K562 (cell line): ENCODE data around the gene FAM184B. TPM values are rescaled to one million over a fixed set of nuclear protein-coding genes. Genes with fewer than 3 reads are reported as not detected.

Source experiments
- ATAC-seq: fragments of 200-7000 bp; cut with Tn5 transposase; 3 replicates; pipeline ENCODE4 v1.9.1; 2020; ENCODE audit warnings: moderate library complexity
- BruUV-seq: library from RNA; stranded (reverse); fragments of 400-500 nt; replicated peaks from 2 replicates; lab custom pipeline; 2021; lab: Mats Ljungman, UMichigan
- CTCF ChIA-PET: fragments of 300-600 bp; formaldehyde crosslinking; extraction: SDS; loops from one replicate; lab custom pipeline; 2021; ENCODE audit warnings: low intra/inter-chr PET ratio; lab: Yijun Ruan, JAX
- POLR2A ChIA-PET: fragments of 300-600, 350-650 bp; sonication (Branson Sonifier 250); formaldehyde crosslinking; extraction: SDS; loops from one replicate; lab custom pipeline; 2021; ENCODE audit warnings: antibody characterized with exemption, inconsistent platforms; lab: Yijun Ruan, JAX
- DNase-seq, 4 experiments: peaks; one replicate each; pipeline versions ENCODE4 v3.0.0 to v3.0.0-alpha.2; 2011 to 2018; ENCODE audit warnings: low spot score in 3 of 4, mixed read lengths in 3 of 4; ENCODE audit errors: extremely low read depth in 1 of 4
- FAIRE-seq: peaks from 2 replicates; lab custom pipeline; 2011; peaks lifted over from hg19 to GRCh38; lab: Jason Lieb, UNC
- H2AFZ ChIP-seq: 2 replicates; pipeline ENCODE4 v1.6.0; 2011; ENCODE audit warnings: low read depth, low read length, control low read depth, inconsistent platforms
- H3K27ac ChIP-seq: fragments of 200-600 bp; 3 replicates; pipeline ENCODE4 v1.8.0; 2011; ENCODE audit warnings: low read depth, mild to moderate bottlenecking, control low read depth, inconsistent platforms, low read length, moderate library complexity, mixed read lengths; ENCODE audit errors: extremely low read depth
- H3K27me3 ChIP-seq, 2 experiments: fragments of 300-600 bp in 1 of 2; 2 replicates in 1 of 2; 3 replicates in 1 of 2; pipeline versions ENCODE4 v1.6.0 to v1.8.0; 2011; ENCODE audit warnings: inconsistent platforms in 2 of 2, low read length in 2 of 2, mild to moderate bottlenecking in 1 of 2, mixed read lengths in 1 of 2, moderate library complexity in 1 of 2; ENCODE audit not compliant: control insufficient read depth in 2 of 2, insufficient read depth in 2 of 2
- H3K36me3 ChIP-seq: fragments of 300-600 bp; 3 replicates; pipeline ENCODE4 v1.8.0; 2011; ENCODE audit warnings: mild to moderate bottlenecking, low read length, inconsistent platforms; ENCODE audit not compliant: control insufficient read depth, insufficient read depth
- H3K4me1 ChIP-seq, 2 experiments: fragments of 200-600 bp in 1 of 2; replicated peaks in 1 of 2; 2 replicates in 1 of 2; 3 replicates in 1 of 2; pipeline versions ENCODE4 v1.5.1 to v1.8.0; 2011; ENCODE audit warnings: inconsistent platforms in 2 of 2, low read length in 2 of 2, mild to moderate bottlenecking in 1 of 2, mixed read lengths in 1 of 2, moderate library complexity in 1 of 2; ENCODE audit not compliant: control insufficient read depth in 2 of 2, insufficient read depth in 2 of 2
- H3K4me2 ChIP-seq: 2 replicates; pipeline ENCODE4 v1.6.1; 2011; ENCODE audit warnings: low read length, control low read depth, inconsistent platforms, mixed read lengths; ENCODE audit not compliant: insufficient read depth
- H3K4me3 ChIP-seq: fragments of 200-600 bp; sonication (generic), shearing (Covaris generic); 2 replicates; pipeline ENCODE4 v1.5.1; 2016; ENCODE audit warnings: control low read depth, inconsistent platforms
- H3K79me2 ChIP-seq: fragments of 200-600 bp; 3 replicates; pipeline ENCODE4 v1.8.0; 2011; ENCODE audit warnings: low read length, inconsistent platforms; ENCODE audit not compliant: control insufficient read depth, insufficient read depth
- H3K9ac ChIP-seq, 2 experiments: 2 replicates each; pipeline versions ENCODE4 v1.6.0 to v1.6.1; 2011; ENCODE audit warnings: low read depth in 2 of 2, low read length in 2 of 2, control low read depth in 1 of 2, inconsistent platforms in 1 of 2, mild to moderate bottlenecking in 1 of 2, mixed read lengths in 1 of 2; ENCODE audit not compliant: insufficient read depth in 1 of 2
- H3K9me1 ChIP-seq: one replicate; pipeline ENCODE4 v1.6.0; 2011; ENCODE audit warnings: inconsistent platforms, mild to moderate bottlenecking, low read length, moderate library complexity; ENCODE audit not compliant: control insufficient read depth, insufficient read depth
- H3K9me3 ChIP-seq: replicated peaks from 2 replicates; pipeline ENCODE4 v1.5.1; 2011; ENCODE audit warnings: low read depth, low read length, inconsistent platforms; ENCODE audit not compliant: control insufficient read depth, insufficient read depth
- H4K20me1 ChIP-seq: replicated peaks from 2 replicates; pipeline ENCODE4 v1.6.1; 2011; ENCODE audit warnings: low read length, inconsistent platforms, mixed read lengths; ENCODE audit not compliant: control insufficient read depth, insufficient read depth
- C11orf30 ChIP-seq: fragments of 450-650 bp; IDR thresholded peaks from 2 replicates; pipeline ENCODE4 v1.6.1; 2016; ENCODE audit warnings: low read depth, mild to moderate bottlenecking
- DNMT1 ChIP-seq: fragments of 450-650 bp; IDR thresholded peaks from 2 replicates; pipeline ENCODE4 v1.6.1; 2016; ENCODE audit warnings: antibody characterized with exemption, mild to moderate bottlenecking
- MNT ChIP-seq, 2 experiments: fragments of 450-650 bp; conservative IDR thresholded peaks; 2 replicates each; pipeline ENCODE4 v1.6.1; 2017; ENCODE audit warnings: mild to moderate bottlenecking in 2 of 2, moderate library complexity in 2 of 2
- NCOA1 ChIP-seq: fragments of 450-650 bp; IDR thresholded peaks from 2 replicates; pipeline ENCODE4 v1.6.1; 2016; ENCODE audit warnings: low read depth
- PTBP1 ChIP-seq: fragments of 200-400 bp; formaldehyde crosslinking; IDR thresholded peaks from 2 replicates; pipeline ENCODE4 v1.6.1; 2017; ENCODE audit warnings: low read depth, low read length
- SIRT6 ChIP-seq: IDR thresholded peaks from one replicate; pipeline ENCODE4 v1.6.1; 2012; ENCODE audit warnings: low read depth, mild to moderate bottlenecking, control low read depth, inconsistent platforms, low read length, moderate library complexity
- U2AF2 ChIP-seq: fragments of 200-400 bp; formaldehyde crosslinking; optimal IDR thresholded peaks from 2 replicates; pipeline ENCODE3; 2017; ENCODE audit warnings: low read depth, mild to moderate bottlenecking, low read length
- ZBTB17 ChIP-seq: fragments of 450-650 bp; formaldehyde crosslinking; IDR thresholded peaks from 2 replicates; pipeline ENCODE4 v1.4.0; 2020; ENCODE audit warnings: mild to moderate bottlenecking
- ZNF175 ChIP-seq: fragments of 200-800 bp; sonication (Bioruptor generic); IDR thresholded peaks from 2 replicates; pipeline ENCODE4 v1.6.1; 2016; ENCODE audit warnings: low read depth, mild to moderate bottlenecking, missing genetic modification characterization, missing compliant biosample characterization
- ZNF24 ChIP-seq: fragments of 450-650 bp; IDR thresholded peaks from 2 replicates; pipeline ENCODE4 v1.6.1; 2016
- WGBS: fragments of 100-300 bp; shearing (Covaris generic); methylation state at CpG from one replicate; pipeline ENCODE4 v1.1.6; 2016; ENCODE audit warnings: low coverage, mixed read lengths; ENCODE audit not compliant: insufficient coverage; ENCODE audit errors: missing lambda C conversion rate; 5-methylcytosine and 5-hydroxymethylcytosine counted together
- in situ Hi-C: fragments of 300-500 bp; cut with MboI; formaldehyde crosslinking; loops from 4 replicates; pipeline ENCODE4 v1.15.0; 2018; ENCODE audit warnings: inconsistent platforms, mixed read lengths
- intact Hi-C: fragments of 100-400 bp; cut with micrococcal nuclease; formaldehyde crosslinking; loops from 2 replicates; pipeline ENCODE4 v1.14.2; 2022
- polyA plus RNA-seq, 8 experiments: library from polyadenylated mRNA; depleted of rRNA in 4 of 8; stranded (reverse) in 5 of 8; unstranded in 3 of 8; fragments of >200 nt; fragmentation: Nextera tagmentation in 2 of 8; fragmentation: Illumina TruSeq in 1 of 8; extraction: Ambion mirVana in 2 of 8; extraction: Trizol in 1 of 8; gene quantifications; 2 replicates each; pipeline versions ENCODE4 v1.2.1 to v1.2.3, GENCODE V29; 2011 to 2014; ENCODE audit warnings: inconsistent platforms in 1 of 8, missing spikeins in 1 of 8
- total RNA-seq, 7 experiments: library from RNA; depleted of rRNA in 6 of 7; stranded (reverse); fragments of >200 nt in 6 of 7; fragmentation: Illumina TruSeq in 2 of 7; extraction: Trizol in 2 of 7; gene quantifications; 2 replicates each; pipeline versions ENCODE4 v1.2.1 to v1.2.3, GENCODE V29; 2011 to 2021; ENCODE audit warnings: low replicate concordance in 1 of 7

Gene FAM184B
- total and polyA plus RNA-seq, 9 of the 15 experiments (the other 6 are each of a cell fraction or from before 2014, with no cell fraction given): not detected

- in situ Hi-C loops (no loop called here), intact Hi-C loops (no loop called here)
- Histone ChIP-seq H3K27me3 (no peaks in the 10 kb centered on the region), H3K27ac (no peak overlapping the region), H3K4me2 (no peak overlapping the region), H2AFZ (no peak overlapping the region), H3K4me1 (no peaks in the 10 kb centered on the region), H3K9me1 (no peaks in the 10 kb centered on the region), H3K9me3 (no peaks in the 10 kb centered on the region), H3K36me3 (peaks cover 70% of the 10 kb centered on the region), H3K9ac (no peak overlapping the region), H3K4me3 (no peak overlapping the region), H3K79me2 (no peaks in the 10 kb centered on the region), H4K20me1 (no peaks in the 10 kb centered on the region)
- no peak for ATAC-seq
- no peak for FAIRE-seq
- TF ChIP-seq PTBP1 (no peak), U2AF2 (no peak), SIRT6 (no peak), ZBTB17 (CRISPR knock-in tag) (no peak), MNT (conservative IDR thresholded peaks at IDR 0.05) (no peak), DNMT1 (no peak), C11orf30 (no peak), ZNF24 (no peak), ZNF175 (CRISPR knock-in tag) (no peak), NCOA1 (no peak)
- BruUV-seq: no TSS peak
- WGBS: 90% methylated on average over 1 of the region's 1 CpG
- no peak for DNase-seq
- POLR2A ChIA-PET: interaction anchor here (0.6 to 1.2 kb wide), 2 partner anchors 19 to 161 kb away, joined by 3 read pairs; no protein-coding TSS in a partner anchor
- CTCF ChIA-PET: no interaction called here
These were observed 181.6 kb downstream of the FAM184B start for GRCh38 chr4:17599826-17600225.
